Measurements from ENCODE around the gene AGRN.

Gene AGRN

DNA sequence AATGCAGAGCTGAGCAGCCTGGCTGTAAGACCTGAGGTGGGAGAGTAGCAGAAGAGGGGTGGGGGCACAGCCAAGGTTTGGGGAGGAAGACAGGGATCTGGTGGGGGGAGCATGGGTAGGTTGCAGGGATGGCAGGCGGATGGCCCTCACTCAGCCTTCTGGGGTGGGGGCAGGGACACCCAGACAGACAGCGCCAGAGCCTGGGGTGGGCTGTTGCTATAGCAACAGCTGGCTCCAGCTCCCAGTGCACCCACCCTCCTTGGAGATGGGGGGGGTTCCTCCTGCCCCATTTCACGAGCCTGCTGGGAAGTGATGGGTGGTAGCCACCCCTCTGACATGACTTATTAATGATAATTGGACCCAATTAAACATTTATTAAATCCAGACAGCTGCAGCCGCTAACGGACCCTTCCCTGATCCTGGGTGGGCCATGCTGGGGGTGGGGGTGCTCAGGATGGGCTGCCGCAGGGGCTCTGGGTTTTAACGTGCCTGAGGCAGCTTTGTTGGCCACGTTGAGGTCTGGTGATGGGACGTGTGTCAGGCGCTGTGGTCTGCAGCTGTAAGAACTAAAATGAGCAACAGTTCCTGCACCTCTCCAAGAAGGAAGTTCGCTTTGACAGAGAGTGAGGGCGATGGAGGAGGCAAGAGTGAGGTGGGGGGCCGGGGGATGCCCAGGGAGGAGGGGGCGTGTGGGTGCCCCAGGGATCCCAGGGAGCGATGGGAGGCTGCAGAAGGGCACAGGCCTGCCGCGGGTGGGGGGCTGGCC lies 19.4 kb downstream of the AGRN start:
- DNase-seq, result peak; percentile 19

DNA sequence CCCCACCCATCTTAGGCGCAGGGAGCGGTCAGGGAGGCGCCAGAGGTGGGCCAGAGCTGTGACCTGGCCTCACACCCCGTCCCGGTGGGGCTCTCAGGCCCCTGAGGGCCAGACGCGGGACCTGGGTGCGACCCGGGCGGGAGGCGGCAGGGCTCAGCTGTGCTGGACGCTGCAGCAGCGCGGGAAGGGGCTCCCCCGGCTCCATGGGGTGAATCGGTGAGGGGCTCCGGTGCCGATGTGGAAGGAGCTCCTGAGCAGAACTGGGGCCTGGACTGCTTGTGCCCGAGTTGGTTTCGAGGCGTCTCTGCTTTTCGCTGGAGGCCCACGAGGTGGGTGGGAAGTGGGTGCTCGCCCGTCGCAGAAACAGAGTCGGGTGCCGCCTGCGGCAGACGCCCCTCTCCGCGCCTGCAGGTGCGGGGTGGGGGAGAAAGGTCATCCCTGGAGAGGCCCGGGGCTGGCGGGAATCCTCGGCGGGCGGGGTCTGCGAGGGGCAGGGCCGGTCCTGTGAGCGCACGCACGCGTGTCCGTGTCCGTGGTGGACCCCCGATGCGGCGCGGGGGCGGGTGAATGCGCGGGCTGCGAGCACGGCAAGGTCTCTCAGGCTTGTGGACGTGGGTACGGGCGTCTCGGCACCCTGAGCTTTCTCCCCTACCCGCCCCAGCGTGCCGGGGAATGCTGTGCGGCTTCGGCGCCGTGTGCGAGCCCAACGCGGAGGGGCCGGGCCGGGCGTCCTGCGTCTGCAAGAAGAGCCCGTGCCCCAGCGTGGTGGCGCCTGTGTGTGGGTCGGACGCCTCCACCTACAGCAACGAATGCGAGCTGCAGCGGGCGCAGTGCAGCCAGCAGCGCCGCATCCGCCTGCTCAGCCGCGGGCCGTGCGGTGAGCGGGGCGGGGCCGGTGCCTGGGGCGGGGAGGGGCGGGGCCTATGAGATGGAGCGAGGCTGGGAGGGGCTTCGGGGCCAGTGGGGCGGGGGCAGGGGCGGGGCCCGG lies 20.4 kb downstream of the AGRN start:
- peak; percentile 84 for DNase-seq

DNA sequence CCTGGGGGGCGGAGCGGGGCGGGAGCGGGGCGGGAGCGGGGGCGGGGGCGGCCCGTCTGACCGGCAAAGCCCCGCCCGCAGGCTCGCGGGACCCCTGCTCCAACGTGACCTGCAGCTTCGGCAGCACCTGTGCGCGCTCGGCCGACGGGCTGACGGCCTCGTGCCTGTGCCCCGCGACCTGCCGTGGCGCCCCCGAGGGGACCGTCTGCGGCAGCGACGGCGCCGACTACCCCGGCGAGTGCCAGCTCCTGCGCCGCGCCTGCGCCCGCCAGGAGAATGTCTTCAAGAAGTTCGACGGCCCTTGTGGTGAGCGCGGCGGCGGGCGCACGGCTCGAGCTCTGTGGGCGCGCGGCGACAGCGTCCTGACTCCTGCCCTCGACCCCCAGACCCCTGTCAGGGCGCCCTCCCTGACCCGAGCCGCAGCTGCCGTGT lies 21.2 kb downstream of the AGRN start:
- DNase-seq, result no peak

- peak; percentile 6 for DNase-seq
These were observed 22.0 kb downstream of the AGRN start for GRCh38 chr1:1041873-1042272.

GRCh38 chr1:1042835-1043234 lies 22.9 kb downstream of the AGRN start:
- peak; percentile 13 for DNase-seq

- no peak for DNase-seq
These were observed 23.5 kb downstream of the AGRN start for GRCh38 chr1:1043411-1043810.

DNA sequence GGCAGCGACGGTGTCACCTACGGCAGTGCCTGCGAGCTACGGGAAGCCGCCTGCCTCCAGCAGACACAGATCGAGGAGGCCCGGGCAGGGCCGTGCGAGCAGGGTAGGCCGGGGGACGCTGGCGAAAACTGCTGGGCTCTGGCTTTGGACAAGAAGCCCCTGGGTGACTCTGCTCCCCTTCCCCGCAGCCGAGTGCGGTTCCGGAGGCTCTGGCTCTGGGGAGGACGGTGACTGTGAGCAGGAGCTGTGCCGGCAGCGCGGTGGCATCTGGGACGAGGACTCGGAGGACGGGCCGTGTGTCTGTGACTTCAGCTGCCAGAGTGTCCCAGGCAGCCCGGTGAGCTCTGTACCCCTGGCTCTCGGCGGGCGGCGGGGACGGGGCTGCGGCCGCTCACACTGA lies 24.0 kb downstream of the AGRN start:
- DNase-seq, result no peak

- DNase-seq, result no peak
These were observed 24.6 kb downstream of the AGRN start for GRCh38 chr1:1044455-1045078.

DNA sequence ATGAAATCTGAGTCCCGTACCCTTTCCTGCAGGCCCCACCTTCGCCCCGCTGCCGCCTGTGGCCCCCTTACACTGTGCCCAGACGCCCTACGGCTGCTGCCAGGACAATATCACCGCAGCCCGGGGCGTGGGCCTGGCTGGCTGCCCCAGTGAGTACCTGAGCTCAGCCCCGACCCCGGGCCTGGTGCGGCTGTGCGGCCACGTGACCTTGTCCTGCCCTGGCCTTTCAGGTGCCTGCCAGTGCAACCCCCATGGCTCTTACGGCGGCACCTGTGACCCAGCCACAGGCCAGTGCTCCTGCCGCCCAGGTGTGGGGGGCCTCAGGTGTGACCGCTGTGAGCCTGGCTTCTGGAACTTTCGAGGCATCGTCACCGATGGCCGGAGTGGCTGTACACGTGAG lies 25.2 kb downstream of the AGRN start:
- DNase-seq, result no peak

DNA sequence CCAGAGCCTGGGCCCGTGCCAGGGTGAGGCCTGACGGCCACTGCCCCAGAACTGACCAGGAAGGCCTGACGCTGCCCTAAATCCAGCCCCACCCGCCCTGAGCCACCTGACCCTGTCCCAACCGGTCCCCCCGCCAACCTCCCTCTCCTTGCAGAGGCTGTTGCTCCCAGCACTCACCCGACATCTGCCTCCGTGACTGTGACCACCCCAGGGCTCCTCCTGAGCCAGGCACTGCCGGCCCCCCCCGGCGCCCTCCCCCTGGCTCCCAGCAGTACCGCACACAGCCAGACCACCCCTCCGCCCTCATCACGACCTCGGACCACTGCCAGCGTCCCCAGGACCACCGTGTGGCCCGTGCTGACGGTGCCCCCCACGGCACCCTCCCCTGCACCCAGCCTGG lies 26.3 kb downstream of the AGRN start:
- DNase-seq, result no peak

DNA sequence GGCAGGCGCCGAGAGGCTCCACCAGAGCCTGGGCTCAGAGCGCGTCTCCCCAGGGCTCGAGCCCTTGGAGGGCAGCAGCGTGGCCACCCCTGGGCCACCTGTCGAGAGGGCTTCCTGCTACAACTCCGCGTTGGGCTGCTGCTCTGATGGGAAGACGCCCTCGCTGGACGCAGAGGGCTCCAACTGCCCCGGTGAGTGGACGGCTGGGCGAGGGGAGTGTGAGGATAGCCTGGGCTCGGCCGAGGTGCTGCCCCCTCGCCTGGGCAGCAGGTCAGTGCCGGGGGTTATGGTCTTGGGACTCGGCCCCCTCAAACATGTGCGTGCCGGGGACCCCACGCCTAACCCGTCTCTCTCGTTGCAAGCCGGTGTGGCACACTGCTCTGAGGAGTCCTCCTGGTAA lies 26.8 kb downstream of the AGRN start:
- no peak for DNase-seq

DNA sequence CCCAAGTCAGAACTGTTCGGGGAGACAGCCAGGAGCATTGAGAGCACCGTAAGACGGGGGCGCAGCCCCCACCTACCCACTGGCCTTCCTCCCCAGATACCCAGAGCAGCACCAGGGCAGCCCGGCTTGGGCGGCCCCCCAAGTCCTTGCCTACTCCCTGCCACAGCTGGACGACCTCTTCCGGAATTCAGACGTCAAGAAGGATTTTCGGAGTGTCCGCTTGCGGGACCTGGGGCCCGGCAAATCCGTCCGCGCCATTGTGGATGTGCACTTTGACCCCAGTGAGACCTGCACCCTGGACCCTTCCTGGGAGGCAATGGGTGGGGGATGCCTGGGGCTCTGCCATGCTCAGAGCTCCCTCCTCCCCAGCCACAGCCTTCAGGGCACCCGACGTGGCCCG lies 27.5 kb downstream of the AGRN start:
- no peak for DNase-seq

DNA sequence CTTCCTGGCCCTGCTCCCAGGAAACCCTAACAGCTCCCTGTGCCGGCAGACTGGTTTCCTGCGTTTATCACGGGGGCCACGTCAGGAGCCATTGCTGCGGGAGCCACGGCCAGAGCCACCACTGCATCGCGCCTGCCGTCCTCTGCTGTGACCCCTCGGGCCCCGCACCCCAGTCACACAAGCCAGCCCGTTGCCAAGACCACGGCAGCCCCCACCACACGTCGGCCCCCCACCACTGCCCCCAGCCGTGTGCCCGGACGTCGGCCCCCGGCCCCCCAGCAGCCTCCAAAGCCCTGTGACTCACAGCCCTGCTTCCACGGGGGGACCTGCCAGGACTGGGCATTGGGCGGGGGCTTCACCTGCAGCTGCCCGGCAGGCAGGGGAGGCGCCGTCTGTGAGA lies 28.0 kb downstream of the AGRN start:
- no peak for DNase-seq

- no peak for DNase-seq
These were observed 28.8 kb downstream of the AGRN start for GRCh38 chr1:1048765-1049164.

DNA sequence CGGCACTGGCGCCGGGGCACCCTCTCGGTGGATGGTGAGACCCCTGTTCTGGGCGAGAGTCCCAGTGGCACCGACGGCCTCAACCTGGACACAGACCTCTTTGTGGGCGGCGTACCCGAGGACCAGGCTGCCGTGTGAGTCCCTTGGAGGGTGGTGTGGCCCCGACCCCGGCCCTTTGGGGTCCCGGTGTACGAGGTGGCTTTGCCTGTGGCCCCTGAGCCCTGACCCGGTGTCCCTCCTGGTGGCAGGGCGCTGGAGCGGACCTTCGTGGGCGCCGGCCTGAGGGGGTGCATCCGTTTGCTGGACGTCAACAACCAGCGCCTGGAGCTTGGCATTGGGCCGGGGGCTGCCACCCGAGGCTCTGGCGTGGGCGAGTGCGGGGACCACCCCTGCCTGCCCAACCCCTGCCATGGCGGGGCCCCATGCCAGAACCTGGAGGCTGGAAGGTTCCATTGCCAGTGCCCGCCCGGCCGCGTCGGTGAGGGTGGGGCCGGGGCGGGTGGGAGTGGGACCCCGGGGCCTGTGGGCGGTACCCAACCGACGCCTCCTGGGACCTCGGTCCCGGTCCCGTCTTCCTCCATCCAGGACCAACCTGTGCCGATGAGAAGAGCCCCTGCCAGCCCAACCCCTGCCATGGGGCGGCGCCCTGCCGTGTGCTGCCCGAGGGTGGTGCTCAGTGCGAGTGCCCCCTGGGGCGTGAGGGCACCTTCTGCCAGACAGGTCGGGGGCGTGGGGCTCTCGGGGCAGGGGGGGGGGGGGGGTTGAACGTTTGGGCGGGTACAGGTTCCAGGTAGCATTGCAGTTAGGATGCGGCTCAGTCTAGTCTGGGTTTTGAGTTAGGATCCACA lies 29.6 kb downstream of the AGRN start:
- DNase-seq, result no peak

DNA sequence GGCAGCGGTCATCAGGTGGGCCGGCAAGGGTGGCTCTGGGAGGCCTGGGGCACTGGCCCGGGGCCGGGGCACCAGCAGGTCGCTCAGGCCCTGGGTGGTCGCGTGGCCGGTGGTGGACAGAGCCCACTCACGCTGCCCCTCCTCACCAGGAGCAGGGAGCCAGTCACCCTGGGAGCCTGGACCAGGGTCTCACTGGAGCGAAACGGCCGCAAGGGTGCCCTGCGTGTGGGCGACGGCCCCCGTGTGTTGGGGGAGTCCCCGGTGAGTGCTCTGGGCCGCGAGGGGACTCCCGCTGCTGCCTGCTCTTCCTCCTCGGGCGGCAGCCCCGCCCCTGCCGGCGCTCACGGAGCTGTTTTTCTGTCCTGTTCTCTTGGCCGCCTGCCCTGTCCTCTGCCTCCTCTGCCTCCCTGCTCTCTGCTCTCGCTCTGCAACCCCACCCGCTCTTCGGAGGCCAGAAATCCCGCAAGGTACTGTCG lies 30.7 kb downstream of the AGRN start:
- DNase-seq, result no peak

DNA sequence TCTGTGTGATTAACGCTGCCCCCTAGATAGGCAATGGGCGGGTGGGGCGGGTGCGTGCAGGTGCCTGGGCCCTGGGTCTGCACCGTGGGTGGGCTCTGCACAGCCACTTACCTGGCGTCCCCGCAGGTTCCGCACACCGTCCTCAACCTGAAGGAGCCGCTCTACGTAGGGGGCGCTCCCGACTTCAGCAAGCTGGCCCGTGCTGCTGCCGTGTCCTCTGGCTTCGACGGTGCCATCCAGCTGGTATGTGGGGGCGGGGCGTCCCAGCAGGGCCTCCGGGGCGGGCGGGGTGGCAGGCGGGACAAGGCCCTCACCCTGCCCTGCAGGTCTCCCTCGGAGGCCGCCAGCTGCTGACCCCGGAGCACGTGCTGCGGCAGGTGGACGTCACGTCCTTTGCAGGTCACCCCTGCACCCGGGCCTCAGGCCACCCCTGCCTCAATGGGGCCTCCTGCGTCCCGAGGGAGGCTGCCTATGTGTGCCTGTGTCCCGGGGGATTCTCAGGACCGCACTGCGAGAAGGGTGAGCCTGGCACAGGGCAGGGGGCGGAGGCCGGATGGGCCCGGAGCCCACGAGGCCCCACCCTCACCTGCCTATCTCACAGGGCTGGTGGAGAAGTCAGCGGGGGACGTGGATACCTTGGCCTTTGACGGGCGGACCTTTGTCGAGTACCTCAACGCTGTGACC lies 31.3 kb downstream of the AGRN start:
- DNase-seq, result no peak

DNA sequence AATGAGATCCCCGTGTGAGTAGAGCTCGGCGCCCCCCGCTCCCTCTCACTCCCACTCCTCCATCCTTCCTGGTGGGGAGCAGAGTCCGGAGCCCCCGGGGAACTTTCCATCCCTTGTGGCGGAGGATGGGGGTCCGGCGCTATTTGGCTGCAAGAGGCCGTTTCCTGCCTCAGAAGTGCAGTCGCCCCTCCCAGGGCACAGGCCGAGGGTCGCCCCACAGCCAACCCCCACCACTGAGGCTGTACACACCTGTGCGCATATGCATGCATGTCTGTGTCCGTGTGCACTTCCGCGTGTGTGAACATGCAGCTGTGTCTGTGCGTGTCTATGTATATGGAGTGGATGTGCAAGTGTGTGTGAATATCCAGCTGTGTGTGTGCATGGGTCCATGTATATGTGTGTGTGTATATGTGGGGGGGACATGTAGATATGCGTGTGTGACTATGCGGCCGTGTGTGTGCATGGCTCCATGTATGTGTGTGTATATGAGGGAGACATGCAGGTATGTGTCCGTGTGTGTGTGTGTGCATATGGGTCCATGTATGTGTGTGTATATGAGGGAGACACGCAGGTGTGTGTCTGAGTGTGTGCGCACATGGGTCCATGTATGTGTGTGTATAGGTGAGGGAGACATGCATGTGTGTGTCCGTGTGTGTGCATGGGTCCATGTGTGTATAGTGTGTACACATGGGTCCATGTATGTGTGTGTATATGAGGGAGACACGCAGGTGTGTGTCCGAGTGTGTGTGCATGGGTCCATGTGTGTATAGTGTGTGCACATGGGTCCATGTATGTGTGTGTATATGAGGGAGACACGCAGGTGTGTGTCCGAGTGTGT lies 32.3 kb downstream of the AGRN start:
- no peak for DNase-seq

GRCh38 chr1:1053022-1053421 lies 33.1 kb downstream of the AGRN start:
- no peak for DNase-seq

- DNase-seq, result no peak
These were observed 33.8 kb downstream of the AGRN start for GRCh38 chr1:1053682-1054081.
